HUES6 (cell line): ENCODE results near the gene OBSCN.

ENCODE experiments used
- H3K27ac ChIP-seq: 2 replicates; pipeline ENCODE4 v1.7.0; 2013; ENCODE audit warnings: low read depth, mild to moderate bottlenecking, low read length, inconsistent platforms
- H3K27me3 ChIP-seq: 2 replicates; pipeline ENCODE4 v1.6.1; 2013; ENCODE audit warnings: low read length; ENCODE audit not compliant: control insufficient read depth, insufficient read depth
- H3K36me3 ChIP-seq: 2 replicates; pipeline ENCODE4 v1.6.1; 2013; ENCODE audit warnings: low read length; ENCODE audit not compliant: control insufficient read depth, insufficient read depth
- H3K4me1 ChIP-seq: 2 replicates; pipeline ENCODE4 v1.6.1; 2013; ENCODE audit warnings: low read length; ENCODE audit not compliant: control insufficient read depth, insufficient read depth
- H3K4me3 ChIP-seq: 2 replicates; pipeline ENCODE4 v1.5.1; 2013; ENCODE audit warnings: low read depth, low read length
- H3K9ac ChIP-seq: one replicate; pipeline ENCODE4 v1.6.1; 2013; ENCODE audit warnings: mild to moderate bottlenecking, low read length
- H3K9me3 ChIP-seq: 2 replicates; pipeline ENCODE4 v1.6.1; 2013; ENCODE audit warnings: low read depth, low read length; ENCODE audit not compliant: control insufficient read depth, insufficient read depth

The OBSCN gene

DNA sequence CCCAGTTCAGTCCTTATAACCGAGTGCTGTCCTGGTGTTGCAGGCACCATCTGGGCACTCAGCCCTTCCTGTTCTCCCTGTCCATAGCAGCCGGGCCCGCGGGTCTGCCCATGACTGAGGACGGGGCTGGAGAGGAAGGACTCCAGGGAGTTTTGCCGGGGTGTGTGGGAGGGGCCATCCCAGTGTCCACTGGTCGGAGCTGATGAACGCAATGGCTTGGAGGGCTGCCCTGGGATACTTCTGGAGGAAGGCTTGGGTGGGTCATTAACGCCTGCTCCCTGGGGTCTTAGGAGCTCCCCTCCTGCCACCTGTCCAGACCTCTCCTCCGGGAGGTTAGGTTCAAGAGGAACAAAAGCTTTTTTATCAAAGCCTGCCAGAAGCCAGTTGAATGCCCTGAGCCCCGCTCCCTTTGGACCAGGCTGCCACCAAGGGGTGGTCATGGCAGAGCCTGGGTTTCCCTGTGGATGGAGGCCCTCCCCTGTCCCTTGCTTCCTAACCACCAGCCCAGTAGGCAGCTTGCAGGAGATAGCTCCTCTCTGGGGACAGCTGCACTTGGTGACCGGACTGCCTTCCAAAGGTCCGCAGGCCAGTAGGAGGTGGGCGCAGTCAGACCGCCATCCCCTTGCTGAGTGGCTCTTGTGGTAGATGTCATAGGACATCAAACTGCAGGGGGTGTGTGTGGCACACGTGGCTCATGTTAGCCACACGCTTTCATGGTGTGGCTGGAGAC, 137.5 kb downstream of the OBSCN start:
- Histone ChIP-seq H3K4me1 (no peaks in the 10 kb centered on the region), H3K4me3 (no peak overlapping the region), H3K36me3 (peaks cover 9% of the 10 kb centered on the region), H3K9me3 (peaks cover 11% of the 10 kb centered on the region; the same call in 1 of the 2 replicates), H3K9ac (no peak overlapping the region), H3K27ac (no peak overlapping the region), H3K27me3 (no peaks in the 10 kb centered on the region)

DNA sequence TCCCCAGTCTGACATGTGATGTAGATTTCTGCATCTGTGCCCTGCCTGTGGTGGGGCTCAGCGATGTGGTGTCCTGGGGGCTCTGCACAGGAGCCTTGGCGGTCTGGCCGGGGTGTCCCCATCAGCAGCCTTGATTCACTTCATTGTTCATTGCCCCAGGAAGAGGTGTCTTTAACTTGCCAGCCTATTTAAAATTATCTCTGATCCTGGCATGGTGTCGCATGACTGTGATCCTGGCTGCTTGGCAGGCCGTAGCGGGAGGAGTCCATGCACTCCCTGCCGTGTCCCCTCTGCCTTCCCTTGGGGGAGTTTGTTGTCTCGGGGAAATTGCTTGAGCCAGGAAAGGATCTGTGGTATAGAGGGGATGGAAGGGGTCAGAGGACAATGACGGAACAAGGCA, 138.9 kb downstream of the OBSCN start:
- Histone ChIP-seq H3K27me3 (no peaks in the 10 kb centered on the region), H3K9ac (no peak overlapping the region), H3K27ac (no peak overlapping the region), H3K4me3 (no peak overlapping the region), H3K9me3 (peaks cover 11% of the 10 kb centered on the region; the same call in 1 of the 2 replicates), H3K36me3 (peaks cover 9% of the 10 kb centered on the region), H3K4me1 (no peaks in the 10 kb centered on the region)

DNA sequence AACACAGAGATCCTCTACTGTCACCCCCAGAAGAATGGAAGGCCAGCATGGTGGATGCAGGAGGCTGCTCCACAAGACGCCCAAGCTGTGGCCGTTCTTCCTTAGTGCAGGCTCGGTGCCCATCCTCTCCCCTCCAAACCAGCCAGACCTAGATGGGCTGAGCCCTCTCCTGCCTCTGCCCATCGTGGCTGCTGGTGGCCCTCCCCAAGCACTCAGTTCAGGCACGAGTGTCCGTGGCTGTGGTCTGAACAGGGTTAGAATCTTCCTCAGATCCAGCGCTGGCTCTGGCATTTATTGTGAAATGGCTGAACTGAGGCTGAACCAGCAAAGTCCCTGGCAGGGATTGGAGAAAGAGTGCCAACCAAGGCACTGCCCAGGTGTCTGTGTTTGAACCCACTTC, 139.3 kb downstream of the OBSCN start:
- H3K4me3 ChIP-seq = no peak overlapping the region
- no peaks in the 10 kb centered on the region for H3K4me1 ChIP-seq
- H3K27ac ChIP-seq = no peak overlapping the region
- peaks cover 11% of the 10 kb centered on the region; the same call in 1 of the 2 replicates for H3K9me3 ChIP-seq
- peaks cover 9% of the 10 kb centered on the region for H3K36me3 ChIP-seq
- no peak overlapping the region for H3K9ac ChIP-seq
- H3K27me3 ChIP-seq = no peaks in the 10 kb centered on the region

DNA sequence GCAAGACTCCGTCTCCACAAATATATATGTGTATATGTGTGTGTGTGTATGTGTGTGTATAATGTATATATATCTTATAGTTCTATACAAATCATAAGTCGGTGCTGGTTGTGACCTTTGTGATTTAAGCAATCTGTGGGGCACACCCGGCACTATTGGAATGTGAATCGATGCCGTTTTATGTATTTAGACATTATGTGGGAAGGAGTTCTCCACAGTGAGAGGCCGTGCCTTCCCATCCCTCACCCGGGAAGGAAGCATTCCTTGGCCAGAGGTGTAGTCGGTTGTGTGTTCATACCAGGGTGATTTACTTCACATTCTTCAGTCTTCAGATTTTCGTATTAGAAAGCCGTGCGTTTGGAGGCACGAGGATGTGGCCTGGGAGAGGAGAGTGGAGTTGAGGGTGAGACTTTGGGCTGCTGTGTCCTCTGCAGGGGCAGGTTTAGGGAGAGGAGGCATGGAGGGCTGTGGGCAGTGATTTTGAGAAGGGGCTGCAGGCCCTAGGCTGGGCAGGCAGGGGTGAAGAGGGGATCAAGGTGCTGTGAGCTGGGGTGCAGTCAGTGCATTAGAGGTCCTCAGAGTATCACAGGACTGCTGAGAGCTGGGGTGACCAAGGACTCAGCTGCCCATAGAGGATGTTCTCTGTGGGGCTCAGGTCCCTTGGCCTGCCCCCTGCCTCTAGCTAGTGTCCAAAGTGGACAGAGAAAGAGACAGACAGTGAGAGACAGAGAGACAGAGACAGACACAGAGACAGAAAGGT, 141.0 kb downstream of the OBSCN start:
- peaks cover 10% of the 10 kb centered on the region; the same call in 1 of the 2 replicates for H3K9me3 ChIP-seq
- H3K36me3 ChIP-seq = peaks cover 5% of the 10 kb centered on the region
- H3K4me3 ChIP-seq = no peak overlapping the region
- H3K4me1 ChIP-seq = no peaks in the 10 kb centered on the region
- H3K27ac ChIP-seq = no peak overlapping the region
- no peak overlapping the region for H3K9ac ChIP-seq
- H3K27me3 ChIP-seq = no peaks in the 10 kb centered on the region

DNA sequence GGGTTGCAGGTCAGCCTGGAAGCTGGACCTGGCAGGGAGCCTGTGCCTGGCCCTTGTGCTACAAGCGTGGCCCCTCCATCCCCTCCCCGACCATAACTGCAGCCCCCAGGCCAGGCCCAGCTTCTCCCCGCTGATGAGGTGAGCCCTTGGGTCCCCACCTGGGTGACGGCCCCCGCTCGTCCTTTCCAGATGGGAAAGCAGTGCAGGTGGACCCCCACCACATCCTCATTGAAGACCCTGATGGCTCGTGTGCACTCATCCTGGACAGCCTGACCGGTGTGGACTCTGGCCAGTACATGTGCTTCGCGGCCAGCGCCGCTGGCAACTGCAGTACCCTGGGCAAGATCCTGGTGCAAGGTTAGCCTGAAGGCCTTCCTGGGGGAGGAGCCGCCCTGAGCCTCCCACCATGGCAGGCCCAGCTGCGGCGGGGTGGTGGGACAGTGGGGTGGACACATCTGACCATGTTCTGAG, 141.9 kb downstream of the OBSCN start:
- no peaks in the 10 kb centered on the region for H3K4me1 ChIP-seq
- H3K27ac ChIP-seq = no peak overlapping the region
- H3K9ac ChIP-seq = no peak overlapping the region

DNA sequence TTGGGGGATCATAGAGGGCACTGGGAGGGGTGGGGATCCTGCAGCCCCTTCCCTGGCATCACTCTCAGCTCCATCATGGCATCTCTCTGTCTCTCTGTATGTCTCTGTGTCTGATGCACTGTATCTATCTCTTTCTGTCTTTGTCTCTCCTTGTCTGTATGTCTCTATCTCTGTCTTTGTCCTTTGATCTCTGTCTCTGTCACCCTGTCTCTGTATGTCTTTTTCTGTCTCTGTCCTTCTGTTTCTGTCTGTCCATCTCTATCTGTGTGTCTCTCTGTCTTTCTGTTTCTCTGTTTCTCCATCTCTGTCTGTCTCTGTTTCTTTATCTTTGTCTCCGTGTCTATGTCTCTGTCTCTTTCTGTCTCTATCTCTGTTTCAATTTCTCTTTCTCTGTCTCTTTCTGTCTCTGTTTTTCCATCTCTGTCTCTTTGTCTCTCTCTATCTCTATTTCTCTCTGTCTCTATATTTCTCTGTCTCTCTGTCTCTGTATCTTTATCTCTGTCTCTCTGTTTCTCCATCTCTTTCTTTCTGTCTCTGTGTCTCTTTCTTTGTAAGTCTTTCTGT, 142.4 kb downstream of the OBSCN start:
- H3K4me3 ChIP-seq = no peak overlapping the region
- H3K27ac ChIP-seq = no peak overlapping the region
- no peaks in the 10 kb centered on the region for H3K36me3 ChIP-seq
- no peaks in the 10 kb centered on the region for H3K27me3 ChIP-seq
- no peaks in the 10 kb centered on the region for H3K4me1 ChIP-seq
- H3K9me3 ChIP-seq = no peaks in the 10 kb centered on the region
- H3K9ac ChIP-seq = no peak overlapping the region

More for the DNA sequence above, 141.9 kb downstream of the OBSCN start:
- H3K36me3 ChIP-seq = no peaks in the 10 kb centered on the region
- no peak overlapping the region for H3K4me3 ChIP-seq
- peaks cover 1% of the 10 kb centered on the region; the same call in 1 of the 2 replicates for H3K9me3 ChIP-seq
- H3K27me3 ChIP-seq = no peaks in the 10 kb centered on the region

DNA sequence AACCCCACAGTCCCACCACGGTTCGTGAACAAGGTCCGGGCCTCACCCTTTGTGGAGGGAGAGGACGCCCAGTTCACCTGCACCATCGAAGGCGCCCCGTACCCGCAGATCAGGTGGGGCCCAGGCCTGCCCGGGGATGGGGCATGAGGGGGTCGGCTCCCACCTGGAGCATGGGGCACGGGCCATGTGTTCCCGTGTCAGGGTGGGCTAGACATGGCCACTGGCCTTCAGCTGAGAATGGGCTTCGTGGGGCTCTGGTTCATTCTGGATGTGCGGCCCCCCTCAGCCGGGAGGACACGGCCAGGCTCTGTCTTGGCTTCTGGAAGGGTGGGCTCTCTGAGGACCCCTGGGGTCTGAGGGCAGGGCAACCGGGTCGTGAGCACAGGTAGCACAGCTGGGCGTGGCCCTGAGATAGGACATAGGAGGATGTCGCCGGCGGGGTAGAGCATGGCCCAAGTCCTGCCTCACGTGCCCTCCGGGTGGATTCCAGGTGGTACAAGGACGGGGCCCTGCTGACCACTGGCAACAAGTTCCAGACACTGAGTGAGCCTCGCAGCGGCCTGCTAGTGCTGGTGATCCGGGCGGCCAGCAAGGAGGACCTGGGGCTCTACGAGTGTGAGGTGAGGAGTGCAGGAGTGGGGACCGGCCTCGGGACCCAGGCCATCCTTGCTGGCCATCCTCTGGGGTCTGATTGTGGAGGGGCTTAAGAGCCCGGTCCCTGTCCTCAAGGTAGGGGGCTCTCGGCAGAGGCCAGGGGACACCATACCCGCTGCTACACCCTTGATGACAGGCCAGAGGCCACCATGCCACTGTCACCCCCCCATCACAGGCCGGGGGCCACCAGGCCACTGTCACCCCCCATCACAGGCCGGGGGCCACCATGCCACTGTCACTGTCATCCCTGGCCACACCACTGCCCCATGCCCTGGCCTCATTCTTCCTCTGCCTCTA, 143.3 kb downstream of the OBSCN start:
- H3K4me3 ChIP-seq = no peak overlapping the region
- no peaks in the 10 kb centered on the region for H3K4me1 ChIP-seq
- no peak overlapping the region for H3K9ac ChIP-seq
- H3K27ac ChIP-seq = no peak overlapping the region
- H3K27me3 ChIP-seq = no peaks in the 10 kb centered on the region
- no peaks in the 10 kb centered on the region for H3K9me3 ChIP-seq
- no peaks in the 10 kb centered on the region for H3K36me3 ChIP-seq

DNA sequence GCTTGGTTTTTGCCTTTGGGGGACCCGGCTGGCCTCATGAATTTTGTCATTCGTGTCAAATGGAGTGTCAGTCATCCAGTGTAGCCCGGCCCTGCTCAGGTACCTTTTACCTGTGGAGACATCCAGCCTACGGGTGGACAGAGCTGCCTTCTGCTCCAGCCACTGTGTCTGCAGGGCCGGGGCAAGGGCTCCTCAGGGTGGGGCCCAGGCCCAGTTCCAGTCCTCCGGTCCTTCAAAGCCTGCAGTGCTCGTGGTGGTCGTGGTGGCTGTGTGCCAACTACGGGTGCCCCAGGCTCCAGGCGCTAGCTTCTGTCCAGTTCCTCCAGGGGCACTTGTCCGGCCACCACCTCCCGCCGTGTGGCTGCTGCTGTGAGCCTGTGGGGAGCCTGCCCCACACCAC, 144.0 kb downstream of the OBSCN start:
- Histone ChIP-seq H3K4me1 (no peaks in the 10 kb centered on the region), H3K27me3 (no peaks in the 10 kb centered on the region), H3K36me3 (no peaks in the 10 kb centered on the region), H3K4me3 (no peak overlapping the region), H3K9me3 (no peaks in the 10 kb centered on the region), H3K9ac (no peak overlapping the region), H3K27ac (no peak overlapping the region)

DNA sequence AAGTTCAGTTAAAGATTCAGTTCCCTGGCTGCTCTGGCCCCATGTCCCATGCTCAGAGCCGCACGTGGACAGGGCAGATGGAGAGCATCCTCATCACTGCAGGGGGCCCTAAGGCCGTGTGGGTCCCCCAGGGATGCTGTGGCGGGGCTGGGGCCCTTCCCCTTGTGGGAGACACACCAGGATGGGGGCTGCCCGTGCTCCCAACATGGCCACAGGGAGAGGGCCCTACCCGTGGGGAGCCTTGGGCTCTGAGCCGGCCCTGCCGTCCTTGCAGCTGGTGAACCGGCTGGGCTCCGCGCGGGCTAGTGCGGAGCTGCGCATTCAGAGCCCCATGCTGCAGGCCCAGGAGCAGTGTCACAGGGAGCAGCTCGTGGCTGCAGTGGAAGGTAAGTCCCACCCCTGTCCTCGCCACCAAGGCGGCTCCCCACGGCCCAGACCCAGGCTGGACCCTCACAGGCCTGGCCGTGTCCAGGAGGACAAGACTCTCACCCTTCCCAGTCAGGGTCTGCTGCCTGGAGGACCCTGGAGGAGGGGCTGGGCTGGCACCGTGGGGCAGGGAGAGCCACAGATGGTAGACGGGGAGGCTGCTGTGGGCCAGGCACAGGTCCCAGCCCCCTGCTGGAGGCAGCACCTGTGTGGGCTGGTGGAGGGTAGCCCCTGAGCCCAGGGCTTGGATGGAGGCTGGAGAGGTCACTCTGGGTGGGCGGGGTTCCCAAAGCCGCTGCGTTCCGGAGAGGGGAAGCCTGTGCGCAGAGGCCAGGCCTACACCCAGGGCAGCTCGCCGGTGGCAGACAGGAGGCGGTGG, 145.0 kb downstream of the OBSCN start:
- Histone ChIP-seq H3K36me3 (no peaks in the 10 kb centered on the region), H3K9ac (no peak overlapping the region), H3K27ac (no peak overlapping the region), H3K4me1 (no peaks in the 10 kb centered on the region), H3K9me3 (no peaks in the 10 kb centered on the region), H3K27me3 (no peaks in the 10 kb centered on the region), H3K4me3 (no peak overlapping the region)
